ENCODE measurements around the gene IL17RB. TPM values are rescaled to one million over a fixed set of nuclear protein-coding genes. Genes with fewer than 3 reads are reported as not detected.

The IL17RB gene
- total and polyA plus RNA-seq, 2 donors (not counting 1 experiment from before 2014, with no cell fraction given) = 0.07 to 0.32 TPM

DNA sequence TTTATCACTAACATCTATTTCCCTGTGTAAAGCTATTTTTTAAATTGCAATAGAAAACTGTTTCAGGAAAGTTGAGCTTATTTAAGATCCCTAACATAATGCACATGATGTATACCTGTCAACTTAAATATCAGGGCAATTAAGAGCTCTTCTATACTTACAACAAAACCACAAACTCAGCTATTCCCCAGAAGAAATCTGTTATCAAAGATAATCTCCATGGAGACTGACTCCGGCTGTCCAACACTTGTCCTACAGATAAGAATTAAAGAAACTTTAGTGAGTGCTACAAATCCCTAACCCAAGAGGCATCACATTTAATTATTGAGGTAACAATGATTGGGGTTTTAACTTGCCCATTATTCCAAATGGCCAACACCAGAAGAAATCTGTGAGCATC, 41.9 kb downstream of the IL17RB start:
- Histone ChIP-seq H3K4me3 (ENCODE audit: control extremely low read depth in 1 of 5, extremely low read depth in 1 of 5, insufficient read depth in 1 of 5, low read depth in 2 of 5, low read length in 4 of 5) (no peak overlapping the region), H4K20me1 (ENCODE audit: control insufficient read depth, insufficient read depth, low read length, poor library complexity, severe bottlenecking) (no peaks in the 10 kb centered on the region), H3K36me3 (replicated peaks in 1 of 2; ENCODE audit: control extremely low read depth in 1 of 2, control insufficient read depth in 1 of 2, extremely low read depth in 1 of 2, insufficient read depth in 2 of 2, low read length in 1 of 2) (peaks cover 3 to 39% of the 10 kb centered on the region in 2 experiments), H2AFZ (ENCODE audit: insufficient read depth, low read depth, low read length, poor library complexity, severe bottlenecking) (no peak overlapping the region), H3K9ac (ENCODE audit: low read length) (no peak overlapping the region), H3K27ac (ENCODE audit: low read length in 2 of 2) (no peak overlapping the region), H3K79me2 (ENCODE audit: control insufficient read depth, insufficient read depth, low read length) (peaks cover 43% of the 10 kb centered on the region), H3K4me1 (ENCODE audit: control insufficient read depth in 2 of 2, insufficient read depth in 2 of 2, low read length in 2 of 2) (peaks cover 20 to 25% of the 10 kb centered on the region in 2 donors), H3K4me2 (replicated peaks; ENCODE audit: low read depth, low read length, poor library complexity, severe bottlenecking) (no peak overlapping the region), H3K27me3 (replicated peaks in 1 of 4; ENCODE audit: control extremely low read depth in 1 of 4, control insufficient read depth in 3 of 4, insufficient read depth in 4 of 4, low read length in 3 of 4) (no peaks in the 10 kb centered on the region), H3K9me3 (ENCODE audit: control extremely low read depth in 1 of 3, control insufficient read depth in 2 of 3, insufficient read depth in 1 of 3, low read length in 2 of 3) (no peaks in the 10 kb centered on the region)
- WGBS (ENCODE audit: insufficient coverage) = no CpG with 5 or more reads among the region's 1 CpG
- H3K9me3 Mint-ChIP-seq (ENCODE audit: insufficient read depth) = peaks cover 4% of the 10 kb centered on the region
- no peak for ATAC-seq (ENCODE audit: low read depth)
- ChIA-PET CTCF (no interaction called here), POLR2A (no interaction called here)
- no peak overlapping the region for H3K4me3 Mint-ChIP-seq
- TF ChIP-seq, protein P1, sequence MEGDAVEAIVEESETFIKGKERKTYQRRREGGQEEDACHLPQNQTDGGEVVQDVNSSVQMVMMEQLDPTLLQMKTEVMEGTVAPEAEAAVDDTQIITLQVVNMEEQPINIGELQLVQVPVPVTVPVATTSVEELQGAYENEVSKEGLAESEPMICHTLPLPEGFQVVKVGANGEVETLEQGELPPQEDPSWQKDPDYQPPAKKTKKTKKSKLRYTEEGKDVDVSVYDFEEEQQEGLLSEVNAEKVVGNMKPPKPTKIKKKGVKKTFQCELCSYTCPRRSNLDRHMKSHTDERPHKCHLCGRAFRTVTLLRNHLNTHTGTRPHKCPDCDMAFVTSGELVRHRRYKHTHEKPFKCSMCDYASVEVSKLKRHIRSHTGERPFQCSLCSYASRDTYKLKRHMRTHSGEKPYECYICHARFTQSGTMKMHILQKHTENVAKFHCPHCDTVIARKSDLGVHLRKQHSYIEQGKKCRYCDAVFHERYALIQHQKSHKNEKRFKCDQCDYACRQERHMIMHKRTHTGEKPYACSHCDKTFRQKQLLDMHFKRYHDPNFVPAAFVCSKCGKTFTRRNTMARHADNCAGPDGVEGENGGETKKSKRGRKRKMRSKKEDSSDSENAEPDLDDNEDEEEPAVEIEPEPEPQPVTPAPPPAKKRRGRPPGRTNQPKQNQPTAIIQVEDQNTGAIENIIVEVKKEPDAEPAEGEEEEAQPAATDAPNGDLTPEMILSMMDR (IDR thresholded peaks at IDR 0.05) = no peak
- TF ChIP-seq EZH2 (IDR thresholded peaks at IDR 0.05; ENCODE audit: borderline replicate concordance, insufficient read depth, low read depth, low read length, poor library complexity, severe bottlenecking) = no peak
- DNase-seq = no peak
- no peak overlapping the region for H3K27ac Mint-ChIP-seq
- H3K27me3 Mint-ChIP-seq = no peaks in the 10 kb centered on the region
- intact Hi-C loops (cut with micrococcal nuclease) = no loop called here
- peaks cover 35% of the 10 kb centered on the region for H3K4me1 Mint-ChIP-seq

DNA sequence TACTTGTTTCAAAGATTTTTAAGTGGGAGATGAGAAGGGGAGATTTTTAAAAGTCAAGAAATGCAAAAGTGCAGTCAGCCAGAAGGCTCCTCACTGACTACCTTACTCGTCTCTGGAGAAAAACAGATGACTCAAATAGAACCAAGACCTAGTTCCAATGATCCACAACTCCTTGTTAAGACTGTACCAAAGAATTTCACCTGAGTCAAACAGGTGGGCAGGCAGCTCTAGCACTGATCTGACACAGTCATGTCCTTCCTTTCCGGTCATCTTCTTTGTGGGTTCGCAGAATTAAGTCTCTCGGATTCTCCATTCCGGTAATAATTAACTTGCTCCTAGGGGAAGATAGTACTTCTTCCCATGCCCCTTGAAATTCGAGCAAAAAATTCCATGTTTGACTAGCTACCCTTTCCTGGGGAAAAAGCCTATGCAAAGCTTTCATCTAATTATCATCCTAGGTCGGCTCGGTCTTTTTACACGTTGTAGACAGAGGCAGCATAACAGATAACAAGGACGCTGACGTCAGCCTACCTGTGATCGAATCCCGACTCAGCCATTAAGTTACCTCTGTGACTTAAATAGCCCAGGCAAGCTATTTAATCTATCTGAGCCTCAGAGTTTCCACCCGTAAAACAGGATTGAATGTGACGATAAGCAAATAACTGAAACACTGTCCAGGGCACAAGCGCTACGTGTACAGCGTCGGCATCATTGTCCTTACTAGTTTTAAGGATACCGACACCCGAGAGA, 44.5 kb downstream of the IL17RB start:
- H3K27me3 ChIP-seq (replicated peaks in 1 of 4; ENCODE audit: control extremely low read depth in 1 of 4, control insufficient read depth in 3 of 4, insufficient read depth in 4 of 4, low read length in 3 of 4) = no peaks in the 10 kb centered on the region
- peak overlapping the region; percentile 81 to 99 (median 96) for H3K4me3 ChIP-seq (ENCODE audit: control extremely low read depth in 1 of 5, extremely low read depth in 1 of 5, insufficient read depth in 1 of 5, low read depth in 2 of 5, low read length in 4 of 5)
- Mint-ChIP-seq H3K27me3 (peaks cover 6% of the 10 kb centered on the region), H3K9me3 (ENCODE audit: insufficient read depth) (peaks cover 5% of the 10 kb centered on the region), H3K4me1 (peaks cover 35% of the 10 kb centered on the region), H3K27ac (peak overlapping the region; percentile 99), H3K4me3 (peak overlapping the region; percentile 98)
- intact Hi-C loops (cut with micrococcal nuclease) = loop anchor here (1.0 kb wide), 1 partner anchor 9 kb away; the partner anchor contains the start of gene ACTR8
- H3K79me2 ChIP-seq (ENCODE audit: control insufficient read depth, insufficient read depth, low read length) = peaks cover 43% of the 10 kb centered on the region
- ChIA-PET POLR2A (interaction anchor here (1.8 kb wide), 1 partner anchor 10 kb away, joined by 9 read pairs; no protein-coding TSS in a partner anchor), CTCF (interaction anchor here (1.3 kb wide), 1 partner anchor 9 kb away, joined by 3 read pairs; the partner anchor contains the start of gene ACTR8)
- H3K27ac ChIP-seq (ENCODE audit: low read length in 2 of 2) = peak overlapping the region; percentile 93 to 99
- TF ChIP-seq EZH2 (IDR thresholded peaks at IDR 0.05; ENCODE audit: borderline replicate concordance, insufficient read depth, low read depth, low read length, poor library complexity, severe bottlenecking) = no peak
- TF ChIP-seq, protein P1 (IDR thresholded peaks at IDR 0.05) = no peak
- peaks cover 20 to 25% of the 10 kb centered on the region in 2 donors for H3K4me1 ChIP-seq (ENCODE audit: control insufficient read depth in 2 of 2, insufficient read depth in 2 of 2, low read length in 2 of 2)
- H3K9me3 ChIP-seq (ENCODE audit: control extremely low read depth in 1 of 3, control insufficient read depth in 2 of 3, insufficient read depth in 1 of 3, low read length in 2 of 3) = no peaks in the 10 kb centered on the region
- 5% methylated on average over 18 of the region's 21 CpGs for WGBS (ENCODE audit: insufficient coverage)
- peak overlapping the region; percentile 100 for H3K9ac ChIP-seq (ENCODE audit: low read length)
- no peaks in the 10 kb centered on the region for H4K20me1 ChIP-seq (ENCODE audit: control insufficient read depth, insufficient read depth, low read length, poor library complexity, severe bottlenecking)
- DNase-seq (peak; percentile 73), ATAC-seq (ENCODE audit: low read depth) (no peak)
- peak overlapping the region; percentile 88 for H3K4me2 ChIP-seq (replicated peaks; ENCODE audit: low read depth, low read length, poor library complexity, severe bottlenecking)
- peaks cover 0 to 21% of the 10 kb centered on the region in 2 experiments for H3K36me3 ChIP-seq (replicated peaks in 1 of 2; ENCODE audit: control extremely low read depth in 1 of 2, control insufficient read depth in 1 of 2, extremely low read depth in 1 of 2, insufficient read depth in 2 of 2, low read length in 1 of 2)
- peak overlapping the region; percentile 78 for H2AFZ ChIP-seq (ENCODE audit: insufficient read depth, low read depth, low read length, poor library complexity, severe bottlenecking)

Data from B cell (primary cell).